ENCODE results near the gene PRDM16. TPM values are rescaled to one million over a fixed set of nuclear protein-coding genes. Genes with fewer than 3 reads are reported as not detected.

Gene PRDM16
- total RNA-seq, 2 donors from 2014 or later, result not detected

- ATAC-seq (replicated peaks), result no peak
- H3K27ac Mint-ChIP-seq, result no peak overlapping the region
- H3K27me3 Mint-ChIP-seq, result peaks cover 9% of the 10 kb centered on the region
- no peaks in the 10 kb centered on the region for H3K36me3 Mint-ChIP-seq (ENCODE audit: low read depth)
- peaks cover 4% of the 10 kb centered on the region for H3K4me1 Mint-ChIP-seq
- no peak overlapping the region for H3K4me3 Mint-ChIP-seq
- H3K9me3 Mint-ChIP-seq, result no peaks in the 10 kb centered on the region
These were observed 302.1 kb downstream of the PRDM16 start for GRCh38 chr1:3370856-3371703.

DNA sequence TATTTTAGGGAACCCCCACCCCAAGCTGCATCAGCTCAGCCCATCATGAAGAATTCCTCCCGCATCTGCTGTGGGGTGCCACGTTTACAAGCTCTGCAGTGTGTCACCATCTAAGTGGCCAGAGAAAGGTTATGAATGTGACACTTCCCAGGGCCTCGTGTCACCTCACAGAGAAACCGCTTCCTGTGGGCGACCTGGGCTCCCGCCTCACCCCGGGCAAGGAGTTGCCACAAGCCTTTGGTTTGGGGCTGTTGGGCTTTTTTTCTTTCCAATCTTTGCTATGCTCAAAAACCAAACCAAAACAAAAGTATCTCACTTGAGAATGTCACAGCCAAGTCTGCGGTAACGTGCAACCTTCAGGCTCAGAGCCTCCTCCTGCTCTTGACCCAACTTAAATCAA lies 303.3 kb downstream of the PRDM16 start:
- peak; percentile 76 for ATAC-seq (replicated peaks)
- Mint-ChIP-seq H3K36me3 (ENCODE audit: low read depth) (no peaks in the 10 kb centered on the region), H3K9me3 (no peaks in the 10 kb centered on the region)

DNA sequence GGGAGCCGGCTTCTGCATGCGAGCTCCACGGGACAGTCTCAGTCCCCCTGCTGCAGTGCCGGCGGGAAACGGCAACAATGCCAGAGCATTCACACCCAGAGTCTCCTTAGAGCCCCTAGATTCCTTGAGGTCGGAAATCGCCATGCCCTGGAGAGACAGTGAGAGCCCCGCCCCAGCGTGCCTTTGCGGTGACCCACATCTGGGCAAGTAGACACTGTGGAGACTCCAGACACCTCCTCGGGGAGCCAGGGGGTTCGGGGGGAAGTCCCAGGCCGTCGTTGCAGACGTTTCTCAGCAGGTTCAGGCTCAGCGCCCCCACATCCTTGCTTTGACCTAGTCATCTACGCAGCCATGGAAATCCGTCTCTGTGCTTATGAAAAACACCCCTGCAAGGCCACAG lies 304.2 kb downstream of the PRDM16 start:
- Mint-ChIP-seq H3K4me1 (peaks cover 4% of the 10 kb centered on the region), H3K27me3 (peaks cover 9% of the 10 kb centered on the region), H3K27ac (no peak overlapping the region), H3K9me3 (no peaks in the 10 kb centered on the region), H3K36me3 (ENCODE audit: low read depth) (no peaks in the 10 kb centered on the region), H3K4me3 (no peak overlapping the region)
- no peak for ATAC-seq (replicated peaks)

More for the DNA sequence above, 303.3 kb downstream of the PRDM16 start:
- peaks cover 4% of the 10 kb centered on the region for H3K4me1 Mint-ChIP-seq
- no peak overlapping the region for H3K4me3 Mint-ChIP-seq
- no peak overlapping the region for H3K27ac Mint-ChIP-seq
- H3K27me3 Mint-ChIP-seq, result peaks cover 9% of the 10 kb centered on the region

- Mint-ChIP-seq H3K27me3 (peaks cover 9% of the 10 kb centered on the region), H3K27ac (no peak overlapping the region), H3K4me1 (peaks cover 4% of the 10 kb centered on the region), H3K36me3 (ENCODE audit: low read depth) (no peaks in the 10 kb centered on the region), H3K4me3 (no peak overlapping the region), H3K9me3 (no peaks in the 10 kb centered on the region)
- ATAC-seq (replicated peaks), result no peak
These were observed 304.9 kb downstream of the PRDM16 start for GRCh38 chr1:3373700-3374405.

DNA sequence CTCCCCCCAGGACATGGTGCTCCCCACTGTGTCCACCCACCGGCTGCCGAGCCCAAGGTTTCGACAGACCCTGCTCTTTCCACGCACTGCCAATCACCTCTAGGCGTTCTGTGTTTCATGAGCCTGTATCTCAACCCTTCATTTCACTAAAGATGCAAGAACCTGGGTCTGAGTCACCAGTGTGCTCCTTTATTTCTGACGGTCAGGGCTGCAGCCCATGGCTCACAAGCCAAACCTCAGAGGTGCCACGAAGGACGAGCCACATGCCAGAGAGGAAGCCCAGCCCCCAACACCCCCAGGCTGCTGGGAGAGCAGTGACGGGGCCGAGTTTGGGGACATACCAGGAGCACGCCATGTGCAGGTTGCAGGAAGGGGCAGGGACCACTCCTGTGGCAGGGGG lies 306.2 kb downstream of the PRDM16 start:
- no peak overlapping the region for H3K4me3 Mint-ChIP-seq
- no peak for ATAC-seq (replicated peaks)
- H3K4me1 Mint-ChIP-seq, result peaks cover 4% of the 10 kb centered on the region
- no peaks in the 10 kb centered on the region for H3K9me3 Mint-ChIP-seq
- no peak overlapping the region for H3K27ac Mint-ChIP-seq
- peaks cover 9% of the 10 kb centered on the region for H3K27me3 Mint-ChIP-seq
- no peaks in the 10 kb centered on the region for H3K36me3 Mint-ChIP-seq (ENCODE audit: low read depth)

DNA sequence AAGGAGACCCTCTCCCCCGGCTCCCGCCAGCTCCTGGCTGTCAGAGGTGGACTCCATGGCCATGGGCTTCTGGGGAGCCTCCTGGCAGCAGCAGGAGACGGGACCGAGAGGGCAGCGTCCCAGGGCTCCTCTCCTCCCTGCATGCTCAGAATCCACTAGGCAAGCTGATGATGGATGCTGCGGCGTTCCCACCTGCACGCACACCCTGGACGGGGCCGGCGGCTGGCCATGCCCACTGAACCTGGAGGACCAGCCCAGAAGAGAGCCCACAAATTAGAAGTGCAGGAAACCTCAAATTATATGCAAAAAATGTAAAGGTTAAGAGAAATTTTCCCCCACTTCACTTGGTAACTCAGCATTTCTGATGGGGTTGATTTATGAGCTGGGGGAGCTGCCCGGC lies 308.2 kb downstream of the PRDM16 start:
- no peaks in the 10 kb centered on the region for H3K4me1 Mint-ChIP-seq
- no peak overlapping the region for H3K4me3 Mint-ChIP-seq
- no peak overlapping the region for H3K27ac Mint-ChIP-seq
- H3K27me3 Mint-ChIP-seq, result peaks cover 3% of the 10 kb centered on the region
- no peaks in the 10 kb centered on the region for H3K36me3 Mint-ChIP-seq (ENCODE audit: low read depth)
- ATAC-seq (replicated peaks), result no peak
- H3K9me3 Mint-ChIP-seq, result no peaks in the 10 kb centered on the region

- H3K4me3 Mint-ChIP-seq, result no peak overlapping the region
- H3K9me3 Mint-ChIP-seq, result no peaks in the 10 kb centered on the region
- no peaks in the 10 kb centered on the region for H3K4me1 Mint-ChIP-seq
- H3K36me3 Mint-ChIP-seq (ENCODE audit: low read depth), result no peaks in the 10 kb centered on the region
- peaks cover 3% of the 10 kb centered on the region for H3K27me3 Mint-ChIP-seq
- ATAC-seq (replicated peaks), result no peak
- H3K27ac Mint-ChIP-seq, result no peak overlapping the region
These were observed 308.7 kb downstream of the PRDM16 start for GRCh38 chr1:3377604-3378279.

DNA sequence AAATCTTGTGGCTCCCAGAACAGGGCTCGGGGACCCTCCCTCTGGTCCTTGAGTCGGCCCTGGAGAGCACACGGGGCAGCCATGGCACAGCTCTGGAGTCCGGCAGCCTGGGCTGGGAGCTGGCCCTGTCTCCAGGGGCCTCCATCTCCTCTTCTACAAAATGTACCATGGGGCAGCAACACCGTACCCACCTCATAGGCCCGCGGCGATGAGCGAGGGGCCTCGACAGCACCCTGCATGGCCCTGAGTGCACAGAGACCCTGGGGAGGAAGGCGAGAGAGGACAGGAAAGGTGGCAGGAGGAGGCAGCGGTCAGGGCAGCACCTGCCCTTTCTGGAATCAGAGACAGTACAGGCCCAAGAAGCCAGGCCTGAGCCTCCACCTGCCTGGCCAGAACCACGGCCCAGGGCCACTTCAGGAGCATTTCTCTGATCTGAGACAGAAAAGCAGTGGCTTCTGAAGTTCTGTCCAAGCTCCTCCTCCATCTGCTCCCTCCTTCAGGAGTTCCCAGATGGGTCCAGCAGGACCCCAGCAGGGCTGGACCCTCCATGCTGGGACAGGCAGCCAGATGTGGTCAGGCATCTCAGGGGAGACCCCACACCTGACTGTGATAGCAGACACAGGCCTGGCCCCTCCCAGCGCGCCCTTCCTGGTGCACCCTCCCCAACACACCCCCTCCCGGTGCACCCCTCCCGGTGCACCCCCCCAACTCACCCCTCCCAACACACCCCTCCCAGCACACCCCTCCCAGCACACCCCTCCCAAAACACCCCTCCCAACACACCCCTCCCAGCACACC lies 309.6 kb downstream of the PRDM16 start:
- H3K36me3 Mint-ChIP-seq (ENCODE audit: low read depth), result no peaks in the 10 kb centered on the region
- no peak overlapping the region for H3K4me3 Mint-ChIP-seq
- ATAC-seq (replicated peaks), result no peak
- H3K27me3 Mint-ChIP-seq, result peaks cover 3% of the 10 kb centered on the region
- H3K4me1 Mint-ChIP-seq, result no peaks in the 10 kb centered on the region
- H3K9me3 Mint-ChIP-seq, result no peaks in the 10 kb centered on the region
- no peak overlapping the region for H3K27ac Mint-ChIP-seq

GRCh38 chr1:3379934-3380333 lies 310.9 kb downstream of the PRDM16 start:
- Mint-ChIP-seq H3K36me3 (ENCODE audit: low read depth) (no peaks in the 10 kb centered on the region), H3K27ac (no peak overlapping the region), H3K4me1 (no peaks in the 10 kb centered on the region), H3K4me3 (no peak overlapping the region), H3K9me3 (no peaks in the 10 kb centered on the region), H3K27me3 (peaks cover 3% of the 10 kb centered on the region)
- ATAC-seq (replicated peaks), result no peak

DNA sequence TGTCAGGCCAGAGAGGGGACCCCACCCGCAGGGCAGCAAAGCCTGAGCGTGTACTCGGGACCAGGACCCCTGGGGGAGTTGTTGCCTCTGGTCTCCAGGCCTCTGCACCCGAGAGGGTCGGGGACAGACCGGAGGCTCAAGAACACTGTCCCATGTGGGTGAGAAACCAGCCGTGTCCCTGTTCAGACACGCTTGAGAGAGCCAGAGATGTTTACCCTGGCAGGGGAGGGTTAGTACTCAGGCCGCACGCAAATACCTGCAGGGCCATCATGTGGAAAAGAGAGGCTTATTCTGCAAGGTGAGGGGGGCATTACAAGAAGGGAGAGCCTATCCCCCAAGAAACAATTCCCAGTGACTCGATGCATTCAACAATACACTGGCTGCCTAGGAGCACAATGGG lies 311.5 kb downstream of the PRDM16 start:
- no peak for ATAC-seq (replicated peaks)
- H3K27ac Mint-ChIP-seq, result no peak overlapping the region
- H3K36me3 Mint-ChIP-seq (ENCODE audit: low read depth), result no peaks in the 10 kb centered on the region
- H3K4me3 Mint-ChIP-seq, result no peak overlapping the region
- no peaks in the 10 kb centered on the region for H3K9me3 Mint-ChIP-seq
- H3K4me1 Mint-ChIP-seq, result no peaks in the 10 kb centered on the region
- H3K27me3 Mint-ChIP-seq, result peaks cover 3% of the 10 kb centered on the region

GRCh38 chr1:3381901-3382300 lies 312.9 kb downstream of the PRDM16 start:
- Mint-ChIP-seq H3K4me3 (no peak overlapping the region), H3K9me3 (no peaks in the 10 kb centered on the region), H3K27ac (no peak overlapping the region), H3K4me1 (no peaks in the 10 kb centered on the region), H3K27me3 (no peaks in the 10 kb centered on the region), H3K36me3 (ENCODE audit: low read depth) (no peaks in the 10 kb centered on the region)
- no peak for ATAC-seq (replicated peaks)

DNA sequence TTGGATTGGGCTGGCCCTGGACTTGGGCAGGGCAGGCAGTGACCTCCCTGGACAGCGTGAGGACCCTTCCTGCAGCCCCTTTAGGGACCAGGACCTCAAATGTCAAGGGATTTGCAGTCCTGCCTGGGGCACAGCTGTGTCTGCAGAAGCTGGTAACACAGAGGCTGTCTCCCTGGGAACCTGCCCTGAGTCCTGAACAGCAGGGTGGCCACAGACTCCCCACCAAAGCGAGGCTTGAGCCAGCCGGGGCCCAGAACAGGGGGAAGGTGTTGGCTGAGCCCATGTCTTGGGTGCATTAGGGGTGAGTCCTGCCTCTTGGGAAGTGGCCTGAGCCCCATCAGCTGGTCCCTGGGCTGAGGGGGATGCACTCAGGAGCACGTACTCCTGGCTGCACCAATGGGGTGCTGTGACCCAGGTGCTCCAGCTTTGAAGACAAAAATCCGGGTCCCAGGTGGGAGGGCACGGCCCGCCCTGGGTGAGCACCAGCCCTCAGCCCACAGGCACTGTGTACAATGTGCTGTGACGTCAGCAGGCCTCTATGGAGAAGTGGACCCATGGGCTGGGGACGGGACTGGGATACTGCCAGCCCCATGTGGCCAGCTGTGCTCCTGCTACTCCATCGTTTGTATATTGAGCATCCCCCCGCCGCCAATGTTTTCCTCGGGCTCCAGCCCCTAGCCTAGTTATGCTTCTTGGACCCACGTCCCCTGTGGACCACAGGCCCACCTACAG lies 313.5 kb downstream of the PRDM16 start:
- Mint-ChIP-seq H3K36me3 (ENCODE audit: low read depth) (no peaks in the 10 kb centered on the region), H3K27me3 (peaks cover 3% of the 10 kb centered on the region), H3K27ac (no peak overlapping the region), H3K9me3 (no peaks in the 10 kb centered on the region), H3K4me1 (no peaks in the 10 kb centered on the region), H3K4me3 (no peak overlapping the region)
- ATAC-seq (replicated peaks), result no peak

GRCh38 chr1:3383679-3384078 lies 314.7 kb downstream of the PRDM16 start:
- no peak overlapping the region for H3K4me3 Mint-ChIP-seq
- H3K4me1 Mint-ChIP-seq, result no peaks in the 10 kb centered on the region
- no peak for ATAC-seq (replicated peaks)
- no peaks in the 10 kb centered on the region for H3K9me3 Mint-ChIP-seq
- peaks cover 3% of the 10 kb centered on the region for H3K27me3 Mint-ChIP-seq
- no peak overlapping the region for H3K27ac Mint-ChIP-seq
- no peaks in the 10 kb centered on the region for H3K36me3 Mint-ChIP-seq (ENCODE audit: low read depth)

- no peaks in the 10 kb centered on the region for H3K36me3 Mint-ChIP-seq (ENCODE audit: low read depth)
- no peak overlapping the region for H3K27ac Mint-ChIP-seq
- peaks cover 3% of the 10 kb centered on the region for H3K27me3 Mint-ChIP-seq
- no peak overlapping the region for H3K4me3 Mint-ChIP-seq
- ATAC-seq (replicated peaks), result no peak
- H3K9me3 Mint-ChIP-seq, result no peaks in the 10 kb centered on the region
- no peaks in the 10 kb centered on the region for H3K4me1 Mint-ChIP-seq
These were observed 315.4 kb downstream of the PRDM16 start for GRCh38 chr1:3384407-3384806.

All from activated T-helper 17 cell treated with anti-CD3 and anti-CD28 coated beads, Interleukin-2, amount 50 U/mL, for 72 hours (primary cell).